Measurements from ENCODE around the gene RXYLT1. TPM values are rescaled to one million over a fixed set of nuclear protein-coding genes. Genes with fewer than 3 reads are reported as not detected.

Gene RXYLT1
- total RNA-seq, 1 experiment from 2014 or later: 21.1 TPM

GRCh38 chr12:63752841-63753240 lies 26.9 kb upstream of the RXYLT1 start:
- no peaks in the 10 kb centered on the region for H3K4me1 ChIP-seq (ENCODE audit: insufficient read depth, low read length, poor library complexity, severe bottlenecking)
- TF ChIP-seq CTCF (conservative IDR thresholded peaks at IDR 0.05; ENCODE audit: low read depth, low read length) (no peak), EZH2 (IDR thresholded peaks at IDR 0.05; ENCODE audit: borderline replicate concordance, low read depth, low read length, poor library complexity, severe bottlenecking) (no peak)
- BruUV-seq (replicated peaks): no TSS peak
- no peaks in the 10 kb centered on the region for H3K27me3 ChIP-seq (replicated peaks; ENCODE audit: insufficient read depth, low read depth, low read length, poor library complexity)
- H3K36me3 ChIP-seq (ENCODE audit: insufficient read depth, low read length, poor library complexity, severe bottlenecking): no peaks in the 10 kb centered on the region
- intact Hi-C loops (cut with micrococcal nuclease; ENCODE audit: unreplicated experiment): no loop called here
- no peak for DNase-seq (ENCODE audit: low spot score)
- H3K4me3 ChIP-seq (ENCODE audit: low read depth, low read length, poor library complexity, severe bottlenecking): no peak overlapping the region
- no peaks in the 10 kb centered on the region for H3K9me3 ChIP-seq (ENCODE audit: low read depth, low read length, poor library complexity, severe bottlenecking)
- ChIA-PET CTCF (no interaction called here), POLR2A (ENCODE audit: low non-redundant PET) (no interaction called here)
- no peak overlapping the region for H3K27ac ChIP-seq (ENCODE audit: low read depth, low read length, poor library complexity, severe bottlenecking)

- BruUV-seq (replicated peaks): no TSS peak
- Histone ChIP-seq H3K9me3 (ENCODE audit: low read depth, low read length, poor library complexity, severe bottlenecking) (no peaks in the 10 kb centered on the region), H3K4me3 (ENCODE audit: low read depth, low read length, poor library complexity, severe bottlenecking) (no peak overlapping the region), H3K36me3 (ENCODE audit: insufficient read depth, low read length, poor library complexity, severe bottlenecking) (no peaks in the 10 kb centered on the region), H3K27me3 (replicated peaks; ENCODE audit: insufficient read depth, low read depth, low read length, poor library complexity) (no peaks in the 10 kb centered on the region), H3K27ac (ENCODE audit: low read depth, low read length, poor library complexity, severe bottlenecking) (no peak overlapping the region), H3K4me1 (ENCODE audit: insufficient read depth, low read length, poor library complexity, severe bottlenecking) (no peaks in the 10 kb centered on the region)
- intact Hi-C loops (cut with micrococcal nuclease; ENCODE audit: unreplicated experiment): no loop called here
- peak; percentile 24 for DNase-seq (ENCODE audit: low spot score)
- peak; percentile 38; the same call in 1 of the 2 replicates for TF ChIP-seq CTCF (conservative IDR thresholded peaks at IDR 0.05; ENCODE audit: low read depth, low read length)
- no peak for TF ChIP-seq EZH2 (IDR thresholded peaks at IDR 0.05; ENCODE audit: borderline replicate concordance, low read depth, low read length, poor library complexity, severe bottlenecking)
- ChIA-PET CTCF (no interaction called here), POLR2A (ENCODE audit: low non-redundant PET) (no interaction called here)
These were observed 26.0 kb upstream of the RXYLT1 start for GRCh38 chr12:63753743-63754142.

GRCh38 chr12:63764481-63764880 lies 15.2 kb upstream of the RXYLT1 start:
- no peak for TF ChIP-seq EZH2 (IDR thresholded peaks at IDR 0.05; ENCODE audit: borderline replicate concordance, low read depth, low read length, poor library complexity, severe bottlenecking)
- no peak for TF ChIP-seq CTCF (conservative IDR thresholded peaks at IDR 0.05; ENCODE audit: low read depth, low read length)
- Histone ChIP-seq H3K36me3 (ENCODE audit: insufficient read depth, low read length, poor library complexity, severe bottlenecking) (no peaks in the 10 kb centered on the region), H3K4me3 (ENCODE audit: low read depth, low read length, poor library complexity, severe bottlenecking) (no peak overlapping the region), H3K27ac (ENCODE audit: low read depth, low read length, poor library complexity, severe bottlenecking) (no peak overlapping the region), H3K27me3 (replicated peaks; ENCODE audit: insufficient read depth, low read depth, low read length, poor library complexity) (peaks cover 6% of the 10 kb centered on the region), H3K9me3 (ENCODE audit: low read depth, low read length, poor library complexity, severe bottlenecking) (no peaks in the 10 kb centered on the region), H3K4me1 (ENCODE audit: insufficient read depth, low read length, poor library complexity, severe bottlenecking) (no peaks in the 10 kb centered on the region)
- intact Hi-C loops (cut with micrococcal nuclease; ENCODE audit: unreplicated experiment): no loop called here
- no peak for DNase-seq (ENCODE audit: low spot score)
- ChIA-PET POLR2A (ENCODE audit: low non-redundant PET) (no interaction called here), CTCF (interaction anchor here (0.9 kb wide), 1 partner anchor 344 kb away, joined by 3 read pairs; no protein-coding TSS in a partner anchor)
- BruUV-seq (replicated peaks): no TSS peak
